CD4-positive, alpha-beta T cell treated with Interleukin-21 for 1 hour (primary cell): ENCODE measurements around the gene ANKRD13B.
"Not testable (repeated sequence)": the region's sequence is repeated elsewhere in the genome, so short reads cannot be mapped to it uniquely, and the experiment has no call there.

ENCODE experiments used
- DNase-seq: peaks from one replicate; pipeline ENCODE4 v3.0.0-alpha.2; 2020

Gene ANKRD13B

DNA sequence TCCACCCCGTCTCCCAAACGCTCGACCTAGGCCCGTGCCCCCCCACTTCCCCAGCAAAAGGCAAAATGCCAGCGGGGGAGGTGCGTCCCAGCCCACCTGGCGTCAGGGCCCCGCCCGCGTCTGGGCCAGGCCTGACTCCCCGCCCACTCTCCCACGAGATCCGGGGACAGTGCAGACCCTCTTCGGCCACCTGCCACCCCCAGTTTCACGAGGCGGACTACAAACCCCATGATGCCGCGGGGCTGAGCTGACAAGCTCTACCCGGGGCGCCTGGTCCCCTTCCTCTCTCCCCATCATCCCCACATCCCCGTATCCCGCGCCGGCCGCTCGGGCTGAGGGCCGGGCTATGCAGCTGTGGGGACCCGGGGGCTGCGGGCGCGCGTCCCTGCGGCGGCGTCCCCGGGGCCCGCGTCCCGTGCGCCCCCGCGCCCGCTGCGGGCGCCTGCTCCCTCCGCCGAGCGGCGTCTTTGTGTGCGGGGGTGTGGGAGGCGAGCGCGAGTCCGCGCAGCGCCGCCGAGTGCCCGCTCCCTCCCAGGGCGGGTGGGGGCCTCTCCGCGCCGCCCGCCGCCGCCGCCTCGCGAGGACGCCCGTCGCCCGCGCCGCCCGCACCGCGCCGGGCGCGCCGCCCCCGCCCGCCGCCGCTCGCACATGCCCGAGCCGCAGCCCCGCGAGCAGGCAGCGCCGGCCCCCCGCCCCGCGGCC, at the start of gene ANKRD13B:
Gene ANKRD13B (plus strand): TSS at position 283 of the 702 bp plus-strand sequence. CDS start 490 bp downstream, outside the sequence.
- DNase-seq = peak; percentile 37

DNA sequence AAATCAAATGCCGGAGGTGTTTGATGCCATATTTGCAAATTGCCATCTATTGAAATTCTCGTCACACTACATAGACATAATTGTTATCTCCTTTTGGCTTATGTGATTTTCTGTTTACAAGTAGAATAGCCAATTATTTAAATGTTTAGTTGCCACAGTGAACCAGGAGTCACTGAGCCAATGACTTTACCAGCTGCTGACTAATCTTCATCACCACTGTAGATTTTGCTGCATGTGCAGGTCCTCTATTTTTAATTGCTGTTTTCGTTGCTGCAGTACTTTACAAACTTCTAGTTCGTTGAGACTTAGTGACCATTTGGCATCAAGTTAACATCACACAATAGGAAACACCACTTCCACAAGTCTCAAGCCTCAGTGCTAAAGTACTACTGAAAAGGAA, 48.9 kb upstream of the ANKRD13B start:
- no peak for DNase-seq

DNA sequence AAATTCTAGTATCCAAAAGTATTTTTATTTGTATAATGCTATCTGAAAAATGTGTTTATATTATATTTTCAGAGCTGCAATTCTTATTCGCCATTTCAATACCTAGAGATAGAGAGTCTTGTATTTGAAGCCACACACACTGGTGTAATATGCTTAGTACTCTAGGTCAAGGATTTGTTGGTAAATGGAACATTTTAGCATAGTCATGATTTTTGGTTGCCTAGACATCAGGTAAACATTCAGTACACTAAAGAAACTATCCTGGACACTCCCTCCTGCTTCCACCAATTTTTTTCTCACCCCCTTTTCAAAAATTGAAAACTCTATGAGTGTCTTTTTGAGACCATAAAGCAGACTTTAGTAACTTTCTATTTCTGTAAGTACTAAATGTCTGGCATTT, 46.8 kb upstream of the ANKRD13B start:
- DNase-seq = no peak

DNA sequence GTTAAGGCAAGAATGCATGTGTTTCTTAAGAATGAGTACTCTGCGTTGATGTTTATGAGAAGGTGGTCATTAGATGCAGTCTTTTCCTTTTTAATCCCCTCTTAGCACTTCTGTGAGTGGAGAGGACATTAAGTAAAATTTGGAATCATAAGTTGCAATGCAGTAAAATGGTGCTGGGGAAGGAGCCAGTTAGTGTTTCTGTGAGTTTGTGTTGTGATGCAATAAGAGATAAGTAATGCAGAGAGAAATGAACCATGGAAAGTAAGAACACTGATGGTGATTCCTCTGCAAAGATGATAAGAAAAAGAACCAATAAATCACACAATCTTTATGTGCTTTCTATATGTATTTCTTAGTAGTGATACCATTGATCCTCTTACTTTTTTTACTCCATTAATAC, 46.1 kb upstream of the ANKRD13B start:
- DNase-seq = no peak

DNA sequence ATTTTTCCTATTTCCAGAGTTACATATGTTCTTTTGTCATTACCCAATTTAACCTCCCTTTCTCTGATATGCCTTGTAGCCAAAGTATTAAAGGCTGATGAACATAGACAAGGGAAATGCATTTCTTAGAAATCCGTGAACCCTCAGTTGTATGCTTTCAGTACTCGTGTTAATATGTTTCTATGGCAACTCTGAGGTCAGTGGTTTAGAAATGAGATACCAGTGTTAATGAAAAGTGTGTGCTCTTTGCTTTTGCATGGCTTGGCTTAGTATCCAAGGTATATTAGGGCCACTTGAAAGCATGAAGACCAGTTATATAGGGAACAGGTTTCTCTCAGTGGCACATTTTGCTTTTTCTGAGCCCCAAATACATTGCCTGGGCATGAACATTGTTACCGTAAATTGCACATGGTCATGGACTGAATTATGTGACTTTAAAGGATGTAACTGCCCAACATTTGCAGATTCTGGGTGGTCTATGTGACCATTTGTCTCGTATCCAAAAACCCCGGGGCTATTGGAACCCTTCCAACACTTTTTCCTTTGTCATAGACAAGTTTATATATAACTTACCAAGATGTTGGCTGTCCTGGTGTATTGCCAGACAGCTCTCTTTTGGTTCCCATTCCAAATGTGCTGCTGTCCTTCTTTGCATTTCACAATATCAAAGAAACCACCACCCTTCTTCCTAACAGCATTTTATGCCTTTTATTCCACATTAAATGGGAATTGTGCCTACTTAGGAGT, 43.6 kb upstream of the ANKRD13B start:
- no peak for DNase-seq

DNA sequence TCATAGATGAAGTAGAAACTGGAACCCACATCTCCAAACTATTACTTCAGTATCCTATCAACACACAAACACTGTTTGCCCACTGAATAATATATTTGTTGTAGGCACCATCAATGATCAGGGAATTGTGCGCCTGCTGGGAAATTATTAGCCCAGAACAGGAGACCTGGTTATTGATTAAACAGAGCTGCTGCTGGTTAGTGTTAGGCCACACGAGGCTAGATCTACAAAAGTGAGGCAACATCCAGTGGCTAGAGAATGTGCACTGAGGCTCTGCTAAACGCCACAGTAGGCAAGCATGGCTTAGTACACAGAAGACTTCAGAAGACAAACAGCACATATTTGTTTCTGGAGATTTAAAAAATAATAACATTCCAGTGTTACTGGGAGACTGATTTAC, 37.1 kb upstream of the ANKRD13B start:
- DNase-seq = no peak

DNA sequence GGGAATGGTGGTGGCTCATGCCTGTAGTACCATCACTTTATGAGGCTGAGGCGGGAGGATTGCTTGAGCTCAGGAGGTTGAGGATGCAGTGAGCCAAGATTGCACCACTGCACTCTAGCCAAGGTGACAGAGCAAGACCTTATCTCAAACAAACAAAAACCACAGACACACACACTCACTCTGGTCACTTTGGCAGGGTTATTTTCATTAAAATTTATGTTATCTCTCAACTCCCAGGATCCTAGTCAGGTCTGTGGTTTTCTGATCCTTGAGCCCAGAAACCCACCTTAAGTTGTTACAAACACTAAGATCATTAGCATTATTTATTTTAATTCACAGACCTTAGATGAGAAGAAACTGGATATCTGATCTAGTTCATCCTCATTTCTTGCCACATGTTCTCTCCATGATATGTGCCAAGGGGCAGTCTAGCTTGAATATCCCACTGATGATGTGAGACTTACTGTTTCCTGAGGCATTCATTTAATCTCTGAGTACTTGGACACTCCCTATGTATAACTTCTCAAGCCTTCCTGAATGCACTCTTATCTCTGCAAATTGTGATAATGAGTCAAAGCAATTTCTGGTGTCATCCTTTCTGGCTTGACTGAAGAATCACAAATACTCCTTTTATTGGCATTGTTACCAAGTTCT, 35.7 kb upstream of the ANKRD13B start:
- no peak for DNase-seq

DNA sequence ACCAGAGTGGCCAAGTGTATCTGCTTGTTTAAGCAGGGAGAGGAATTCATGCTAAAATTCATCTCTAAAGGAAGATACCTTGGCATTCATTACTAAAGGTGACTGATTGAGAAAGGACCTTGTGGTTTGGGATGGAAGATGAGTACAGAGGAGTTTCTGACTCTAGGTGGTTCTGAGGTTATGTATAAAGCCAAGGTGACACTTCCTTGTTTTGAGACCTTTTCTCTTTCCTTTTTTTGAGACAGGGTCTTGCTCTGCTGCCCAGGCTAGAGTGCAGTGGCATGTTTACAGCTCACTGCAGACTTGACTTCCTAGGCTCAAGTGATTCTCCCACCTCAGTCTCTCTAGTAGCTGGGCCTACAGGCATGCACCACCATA, 35.2 kb upstream of the ANKRD13B start:
- DNase-seq = no peak

DNA sequence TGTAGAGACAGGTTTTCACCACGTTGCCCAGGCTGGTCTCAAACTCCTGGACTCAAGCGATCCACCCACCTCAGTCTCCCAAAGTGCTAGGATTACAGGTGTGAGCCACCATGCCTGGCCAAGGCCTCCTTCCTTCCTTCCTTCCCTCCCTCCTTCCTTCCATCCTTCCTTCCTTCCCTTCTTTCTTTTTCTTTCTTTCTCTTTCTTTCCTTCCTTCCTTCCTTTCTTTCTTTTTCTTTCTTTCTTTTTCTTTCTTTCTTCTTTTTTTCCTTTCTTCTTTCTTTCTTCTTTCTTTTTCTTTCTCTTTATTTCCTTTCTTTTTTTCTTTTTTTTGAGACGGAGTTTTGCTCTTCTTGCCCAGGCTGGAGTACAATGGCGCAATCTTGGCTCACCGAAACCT, 34.8 kb upstream of the ANKRD13B start:
- DNase-seq = not testable (repeated sequence)

DNA sequence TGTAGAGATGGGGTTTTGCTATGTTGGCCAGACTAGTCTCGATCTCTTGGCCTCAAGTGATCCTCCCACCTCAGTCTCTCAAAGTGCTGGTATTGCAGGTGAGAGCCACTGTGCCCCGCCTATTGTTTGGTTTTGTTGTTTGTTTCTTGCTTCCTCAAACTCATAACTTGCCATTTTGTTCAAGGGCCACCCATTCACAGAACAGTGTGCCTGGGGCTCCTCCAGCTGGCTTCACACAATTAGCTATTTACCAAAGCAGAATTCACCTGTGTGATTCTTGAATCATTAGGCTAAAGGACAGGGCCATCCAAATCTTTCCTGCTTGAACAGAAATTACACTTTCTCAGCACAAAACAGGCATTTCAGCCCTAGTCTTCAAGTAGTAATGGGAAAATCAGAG, 33.3 kb upstream of the ANKRD13B start:
- DNase-seq = no peak

DNA sequence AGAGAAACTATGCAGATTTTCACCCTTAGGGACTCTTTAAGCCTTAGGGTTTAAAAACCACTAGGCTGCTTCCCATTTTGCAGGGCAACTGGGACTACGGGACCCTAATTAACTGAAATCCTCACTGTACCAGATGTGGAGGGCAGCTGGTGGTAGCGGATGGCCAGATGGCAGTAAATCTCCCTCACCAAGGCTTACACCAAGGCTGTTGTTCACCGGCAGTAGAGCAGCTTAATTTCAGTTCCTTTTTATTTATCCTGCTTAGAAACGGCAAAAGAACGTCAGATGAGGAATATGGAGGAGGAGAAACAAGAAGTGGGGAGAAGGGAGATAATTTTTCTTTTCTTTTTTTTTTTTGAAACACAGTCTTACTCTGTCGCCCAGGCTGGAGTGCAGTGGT, 32.6 kb upstream of the ANKRD13B start:
- DNase-seq = no peak

DNA sequence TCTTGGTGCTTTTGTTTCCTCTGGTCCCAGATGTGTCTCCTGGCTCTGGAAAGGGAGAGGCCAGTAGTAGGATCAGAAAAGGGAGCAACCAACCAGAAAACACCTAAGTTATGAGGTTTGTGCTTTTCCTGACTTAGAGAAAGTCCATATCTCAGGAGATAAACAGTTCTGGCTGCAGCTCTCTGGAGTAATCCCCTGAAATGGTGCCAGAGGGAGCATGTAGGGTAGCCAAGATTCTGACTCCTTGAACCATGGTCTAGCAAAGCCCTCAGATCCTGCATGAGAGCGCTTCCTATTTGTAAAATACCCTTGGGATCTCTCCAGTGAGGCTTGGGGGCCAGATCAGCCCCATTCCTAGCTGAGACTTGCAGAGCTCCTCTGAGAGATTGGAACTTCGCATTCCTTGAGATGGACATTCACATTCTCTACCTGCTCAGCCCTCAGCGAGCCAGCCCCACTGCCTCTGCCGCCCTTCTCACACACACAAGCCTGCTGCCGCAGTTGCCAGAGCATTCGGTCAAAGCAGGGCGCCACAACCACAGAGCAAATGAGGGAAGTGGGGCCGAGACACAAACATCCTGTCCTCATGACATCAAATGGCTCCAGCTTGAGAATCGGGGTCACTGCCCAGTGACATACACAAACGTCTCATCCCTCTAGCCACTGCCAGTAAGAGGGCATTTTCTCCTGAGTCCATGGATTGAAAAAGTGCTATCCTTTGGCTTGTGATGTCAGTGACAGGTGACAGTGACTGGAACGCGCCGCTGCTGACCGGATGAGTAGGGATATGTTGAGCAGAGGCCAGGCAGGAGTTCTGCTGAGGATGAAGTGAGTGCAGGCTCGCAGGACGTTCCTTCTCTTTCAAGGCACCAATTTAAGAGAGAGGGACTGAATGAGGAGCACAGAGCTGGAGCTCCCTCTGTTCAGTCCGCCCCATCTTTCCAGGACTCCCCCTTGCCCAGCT, 31.1 kb upstream of the ANKRD13B start:
- DNase-seq = peak; percentile 24

DNA sequence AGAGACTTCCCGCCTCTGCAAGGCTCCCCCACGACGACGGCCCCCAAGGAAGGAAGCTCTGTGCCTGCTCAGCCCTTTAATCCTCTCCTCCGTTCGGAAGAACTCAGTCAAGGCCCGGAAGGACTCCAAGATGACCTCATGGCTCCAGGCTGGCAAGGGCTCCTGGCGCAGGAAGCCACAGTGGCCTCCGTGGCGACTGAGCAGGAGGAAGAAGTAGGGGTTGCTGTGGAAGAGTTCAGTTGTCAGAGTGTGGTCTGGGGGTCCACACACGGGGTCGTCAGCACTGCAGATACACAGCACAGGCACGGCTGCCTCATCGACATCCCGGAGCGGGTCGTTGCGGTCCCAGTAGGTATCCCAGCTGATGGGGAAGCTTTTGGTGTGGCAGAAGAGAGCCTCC, 30.3 kb upstream of the ANKRD13B start:
- DNase-seq = no peak

DNA sequence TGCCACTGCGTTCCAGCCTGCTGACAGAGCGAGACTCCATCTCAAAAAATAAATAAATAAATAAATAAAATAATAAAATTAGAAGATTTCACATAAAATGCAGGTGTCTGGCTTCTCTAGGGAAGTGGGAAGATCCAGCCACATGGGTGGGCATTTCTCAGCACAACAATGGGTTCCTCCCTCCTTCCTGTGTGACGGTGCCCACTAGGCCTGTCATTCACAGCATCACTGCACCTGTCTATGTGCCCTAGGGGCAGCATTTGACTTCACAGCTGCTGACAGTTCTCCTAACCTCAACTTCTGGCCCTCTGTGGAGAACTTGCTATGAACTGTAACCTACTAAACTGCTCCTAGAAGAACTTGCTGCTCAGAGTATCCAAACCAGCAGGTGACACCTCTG, 29.1 kb upstream of the ANKRD13B start:
- DNase-seq = no peak

DNA sequence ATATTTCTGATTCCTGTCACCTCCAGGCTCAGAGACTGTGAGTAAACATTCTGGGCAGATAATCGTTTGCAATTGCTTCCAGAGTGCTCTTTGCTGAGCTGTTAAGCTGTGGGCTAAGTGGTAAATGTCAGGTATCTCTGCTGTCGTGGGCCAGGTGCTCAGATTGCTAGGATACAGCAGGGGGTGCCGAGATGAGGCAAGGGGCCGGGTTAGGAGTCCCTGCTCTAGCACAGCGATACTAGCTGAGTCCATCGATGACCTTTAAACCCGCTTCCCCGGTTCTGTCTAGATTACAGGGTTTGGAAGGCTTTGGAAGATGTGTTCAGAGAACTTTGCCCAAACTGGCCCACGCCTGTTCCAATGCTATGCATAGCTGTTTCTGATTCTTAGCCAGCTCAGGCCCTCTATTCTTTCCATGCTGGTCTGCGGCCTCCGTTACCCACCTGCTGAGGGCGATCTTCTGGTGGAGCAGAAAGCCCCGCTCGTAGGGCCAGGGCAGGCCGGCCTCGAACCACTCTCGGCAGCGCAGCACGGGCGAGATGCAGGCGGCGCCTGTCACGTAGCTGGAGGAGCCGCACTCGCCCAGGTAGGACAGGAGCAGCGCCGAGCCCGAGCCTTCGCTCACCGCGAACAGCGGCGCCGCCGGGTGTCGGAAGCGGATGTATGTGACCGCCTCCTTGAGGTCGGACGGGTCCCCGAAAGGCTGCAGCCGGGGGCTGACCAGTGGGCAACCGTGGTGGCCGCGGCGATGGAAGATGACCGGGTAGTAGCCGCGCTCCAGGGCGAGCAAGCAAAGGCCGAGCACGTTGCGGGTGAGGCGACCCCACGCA, 27.1 kb upstream of the ANKRD13B start:
- peak; percentile 63 for DNase-seq

DNA sequence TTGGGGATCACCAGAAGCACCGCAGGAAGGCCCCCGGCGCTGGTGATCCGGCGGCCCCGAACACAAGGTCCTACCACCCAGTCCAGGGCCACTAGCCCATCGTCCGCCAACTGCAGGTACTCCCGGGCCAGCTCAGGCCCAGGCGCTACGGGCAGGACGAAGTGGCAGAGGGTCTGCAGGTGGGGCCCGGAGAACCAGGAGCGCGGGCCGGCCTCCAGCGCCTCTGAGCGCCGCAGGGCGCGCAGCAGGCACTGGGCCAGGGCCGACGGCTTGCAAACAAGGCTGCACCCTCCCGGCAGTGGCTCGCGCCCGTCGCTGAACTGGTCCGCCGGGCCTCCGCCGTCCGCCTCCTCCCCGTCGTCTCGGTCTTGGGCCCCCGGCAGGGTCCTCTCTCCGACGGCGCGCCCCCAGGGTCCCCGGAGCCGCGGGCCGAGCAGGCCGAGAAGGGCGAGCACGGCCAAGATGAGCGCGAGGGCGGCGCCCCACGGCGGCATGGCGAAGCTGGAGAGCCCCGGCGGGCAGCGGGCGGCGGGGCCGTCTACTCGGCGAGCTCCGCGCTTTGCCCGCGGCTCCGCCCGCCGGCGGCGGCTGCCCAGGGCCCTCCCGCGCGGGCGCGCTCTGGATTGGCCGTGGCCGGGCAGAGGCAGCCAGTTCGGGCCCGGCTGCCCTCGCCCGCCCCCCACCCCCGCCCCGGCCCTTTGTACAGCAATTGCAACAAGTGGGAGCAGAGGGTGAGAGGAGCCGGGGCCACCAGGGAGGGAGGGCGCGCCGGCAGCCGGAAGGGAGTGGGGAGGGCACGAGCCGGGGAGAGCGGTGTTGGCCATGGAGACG, 26.2 kb upstream of the ANKRD13B start, which contains the start of gene ABHD15:
Gene ABHD15 (minus strand): TSS at position 565 of the 831 bp plus-strand sequence. CDS start 71 bp downstream, at position 494.
- peak; percentile 59 for DNase-seq

DNA sequence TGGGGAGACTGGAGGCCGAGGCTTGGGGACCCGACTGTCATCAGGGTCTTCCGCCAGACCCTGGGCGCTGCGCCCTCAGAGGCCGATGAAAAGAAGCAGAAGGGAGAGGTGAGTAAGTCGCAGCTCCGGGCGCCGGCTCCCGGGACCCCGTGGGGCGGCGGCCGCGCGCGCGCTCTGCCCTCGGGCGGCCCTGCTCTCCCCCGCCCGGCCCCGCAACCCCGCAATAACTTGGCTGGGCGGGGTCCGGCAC, 25.7 kb upstream of the ANKRD13B start:
- no peak for DNase-seq

DNA sequence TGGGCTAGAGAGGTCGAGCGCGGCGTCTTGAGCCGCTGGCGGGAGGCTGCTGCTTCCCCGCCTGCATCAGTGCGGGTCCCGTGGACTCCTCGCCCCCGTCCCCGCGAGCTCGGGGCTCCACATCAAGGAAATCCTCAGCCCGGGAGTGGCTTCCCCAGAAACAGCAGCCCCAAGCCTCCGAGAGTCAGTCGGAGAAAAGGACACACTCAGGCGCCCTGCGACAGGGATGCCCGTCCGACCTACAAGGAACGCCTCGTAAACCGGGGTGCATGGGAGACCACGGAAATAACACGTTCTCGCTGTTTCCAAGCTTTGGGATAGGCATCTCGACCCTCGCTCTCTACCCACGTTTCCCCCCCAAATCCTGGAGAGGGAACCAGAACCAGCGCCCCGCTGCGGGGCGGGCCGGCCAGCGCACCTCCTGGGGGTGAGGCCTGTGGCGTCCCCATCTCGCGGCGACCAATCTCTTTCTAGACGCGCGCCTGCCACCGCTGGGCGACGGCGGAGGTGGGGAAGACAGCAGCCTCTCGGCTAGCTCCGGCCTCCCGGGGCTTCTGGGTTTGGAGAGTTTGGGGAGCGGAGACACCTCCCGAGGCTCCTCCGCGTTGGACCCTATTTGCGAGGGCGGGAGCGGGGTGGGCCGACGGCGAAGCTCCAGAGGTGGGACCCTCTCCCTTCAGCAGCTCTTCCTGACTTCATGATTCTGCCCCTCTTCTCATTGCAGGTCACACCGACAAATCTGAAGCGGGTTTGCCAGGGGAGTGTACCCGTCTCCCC, 25.2 kb upstream of the ANKRD13B start:
- peak; percentile 81 for DNase-seq

DNA sequence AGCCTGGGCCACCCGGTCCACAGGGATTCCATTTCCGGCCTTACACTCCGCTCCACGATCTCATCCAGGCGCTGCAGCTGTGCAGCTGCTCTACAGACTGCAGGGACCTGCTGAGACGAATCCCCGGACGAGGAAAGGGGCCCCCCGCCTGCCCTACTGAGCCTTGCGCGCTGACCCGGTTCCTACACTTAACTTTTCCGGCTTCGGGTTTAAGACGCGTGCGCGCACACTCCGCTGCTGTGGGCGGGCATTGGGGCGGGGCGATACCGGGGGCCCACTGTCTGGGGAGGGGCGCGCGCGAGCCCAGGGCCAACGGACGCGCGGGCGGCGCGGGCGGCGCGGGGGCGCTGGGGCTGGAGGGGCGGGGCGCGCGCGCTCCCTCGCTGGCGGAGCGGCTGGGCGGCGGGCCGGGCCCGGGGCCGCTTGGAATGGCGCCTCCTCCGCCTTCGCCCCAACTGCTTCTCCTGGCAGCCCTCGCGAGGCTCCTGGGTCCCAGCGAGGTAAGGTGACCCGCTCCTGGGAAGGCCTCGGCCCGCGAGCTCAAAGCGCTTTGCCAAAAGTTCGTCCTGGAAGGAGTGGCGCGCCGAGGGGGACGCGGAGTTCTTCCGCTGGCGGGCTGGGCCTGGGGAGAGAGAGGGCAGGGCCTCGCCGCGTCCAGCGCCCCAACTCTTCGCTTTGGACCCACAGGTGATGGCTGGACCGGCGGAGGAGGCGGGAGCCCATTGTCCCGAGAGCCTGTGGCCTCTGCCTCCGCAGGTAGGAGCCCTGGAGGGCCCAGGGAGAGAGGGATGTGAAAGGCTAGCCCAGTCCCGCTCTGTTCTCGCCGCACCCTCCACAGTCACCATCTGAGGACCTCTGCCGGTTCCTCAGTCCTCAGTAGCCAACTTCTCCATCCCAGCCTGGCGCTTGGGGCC, 24.3 kb upstream of the ANKRD13B start, which contains the start of gene TP53I13:
Gene TP53I13 (plus strand): TSS at position 371 of the 914 bp plus-strand sequence. CDS start 58 bp downstream, at position 429.
- peak; percentile 93 for DNase-seq
